K562 (cell line): ENCODE results near the gene PSME1. TPM values are rescaled to one million over a fixed set of nuclear protein-coding genes. Genes with fewer than 3 reads are reported as not detected.
A peak's percentile ranks its signal among the peaks of the same experiment; 100 is the strongest.

Source experiments
- CCNT2 ChIP-seq: IDR thresholded peaks from 2 replicates; pipeline ENCODE4 v1.6.1; 2011; ENCODE audit warnings: borderline replicate concordance, low read depth, mild to moderate bottlenecking, moderate library complexity, mixed read lengths, low read length; ENCODE audit not compliant: insufficient read length; ENCODE audit errors: extremely low read depth
- E2F5 ChIP-seq: sonication (generic); formaldehyde crosslinking; IDR thresholded peaks from 2 replicates; pipeline ENCODE4 v1.8.0; 2022; ENCODE audit warnings: mild to moderate bottlenecking, missing genetic modification reagents
- FOXK1 ChIP-seq: sonication (generic); formaldehyde crosslinking; IDR thresholded peaks from 2 replicates; pipeline ENCODE4 v1.8.0; 2022; ENCODE audit warnings: missing genetic modification reagents, mild to moderate bottlenecking, borderline replicate concordance
- GATA2 ChIP-seq: sonication (generic); formaldehyde crosslinking; IDR thresholded peaks from 2 replicates; pipeline ENCODE4 v1.4.0; 2020; ENCODE audit warnings: mild to moderate bottlenecking, missing genetic modification reagents
- HDAC3 ChIP-seq: fragments of 450-650 bp; IDR thresholded peaks from 2 replicates; pipeline ENCODE4 v1.6.1; 2018; ENCODE audit warnings: borderline replicate concordance, mild to moderate bottlenecking, moderate library complexity; ENCODE audit not compliant: partially characterized antibody
- IRF1 ChIP-seq: sonication (generic); formaldehyde crosslinking; IDR thresholded peaks from 2 replicates; pipeline ENCODE4 v1.8.0; 2022; ENCODE audit warnings: missing genetic modification reagents, mild to moderate bottlenecking, borderline replicate concordance
- MNT ChIP-seq, 2 experiments: fragments of 450-650 bp; conservative IDR thresholded peaks; 2 replicates each; pipeline ENCODE4 v1.6.1; 2017; ENCODE audit warnings: mild to moderate bottlenecking in 2 of 2, moderate library complexity in 2 of 2
- RBM25 ChIP-seq: fragments of 200-400 bp; formaldehyde crosslinking; IDR thresholded peaks from 2 replicates; pipeline ENCODE4 v1.6.1; 2018; ENCODE audit warnings: low read length, low read depth, moderate library complexity; ENCODE audit not compliant: severe bottlenecking
- ZNF146 ChIP-seq: IDR thresholded peaks from one replicate; pipeline ENCODE4 v1.6.1; 2018; ENCODE audit warnings: missing compliant biosample characterization; ENCODE audit not compliant: unreplicated experiment
- ZNF778 ChIP-seq: fragments of 450-650 bp; formaldehyde crosslinking; IDR thresholded peaks from 2 replicates; pipeline ENCODE4 v1.4.0; 2020; ENCODE audit warnings: mild to moderate bottlenecking, moderate library complexity
- polyA plus RNA-seq, 8 experiments: library from polyadenylated mRNA; depleted of rRNA in 4 of 8; stranded (reverse) in 5 of 8; unstranded in 3 of 8; fragments of >200 nt; fragmentation: Nextera tagmentation in 2 of 8; fragmentation: Illumina TruSeq in 1 of 8; extraction: Ambion mirVana in 2 of 8; extraction: Trizol in 1 of 8; gene quantifications; 2 replicates each; pipeline versions ENCODE4 v1.2.1 to v1.2.3, GENCODE V29; 2011 to 2014; ENCODE audit warnings: inconsistent platforms in 1 of 8, missing spikeins in 1 of 8
- total RNA-seq, 7 experiments: library from RNA; depleted of rRNA in 6 of 7; stranded (reverse); fragments of >200 nt in 6 of 7; fragmentation: Illumina TruSeq in 2 of 7; extraction: Trizol in 2 of 7; gene quantifications; 2 replicates each; pipeline versions ENCODE4 v1.2.1 to v1.2.3, GENCODE V29; 2011 to 2021; ENCODE audit warnings: low replicate concordance in 1 of 7
- TF ChIP-seq, protein P1 (sequence below): fragments of 450-650 bp; IDR thresholded peaks from 2 replicates; pipeline ENCODE4 v1.6.1; 2016; ENCODE audit warnings: low read depth
- TF ChIP-seq, protein P2 (sequence below): fragments of 250-450 bp; sonication (Bioruptor Pico); IDR thresholded peaks from 2 replicates; pipeline ENCODE4 v1.8.0; 2021; ENCODE audit warnings: borderline replicate concordance, mild to moderate bottlenecking, moderate library complexity; ENCODE audit not compliant: poor library complexity, severe bottlenecking

The PSME1 gene
- total and polyA plus RNA-seq, 9 of the 15 experiments (the other 6 are each of a cell fraction or from before 2014, with no cell fraction given): 20.3 to 180 (median 67.5) TPM

DNA sequence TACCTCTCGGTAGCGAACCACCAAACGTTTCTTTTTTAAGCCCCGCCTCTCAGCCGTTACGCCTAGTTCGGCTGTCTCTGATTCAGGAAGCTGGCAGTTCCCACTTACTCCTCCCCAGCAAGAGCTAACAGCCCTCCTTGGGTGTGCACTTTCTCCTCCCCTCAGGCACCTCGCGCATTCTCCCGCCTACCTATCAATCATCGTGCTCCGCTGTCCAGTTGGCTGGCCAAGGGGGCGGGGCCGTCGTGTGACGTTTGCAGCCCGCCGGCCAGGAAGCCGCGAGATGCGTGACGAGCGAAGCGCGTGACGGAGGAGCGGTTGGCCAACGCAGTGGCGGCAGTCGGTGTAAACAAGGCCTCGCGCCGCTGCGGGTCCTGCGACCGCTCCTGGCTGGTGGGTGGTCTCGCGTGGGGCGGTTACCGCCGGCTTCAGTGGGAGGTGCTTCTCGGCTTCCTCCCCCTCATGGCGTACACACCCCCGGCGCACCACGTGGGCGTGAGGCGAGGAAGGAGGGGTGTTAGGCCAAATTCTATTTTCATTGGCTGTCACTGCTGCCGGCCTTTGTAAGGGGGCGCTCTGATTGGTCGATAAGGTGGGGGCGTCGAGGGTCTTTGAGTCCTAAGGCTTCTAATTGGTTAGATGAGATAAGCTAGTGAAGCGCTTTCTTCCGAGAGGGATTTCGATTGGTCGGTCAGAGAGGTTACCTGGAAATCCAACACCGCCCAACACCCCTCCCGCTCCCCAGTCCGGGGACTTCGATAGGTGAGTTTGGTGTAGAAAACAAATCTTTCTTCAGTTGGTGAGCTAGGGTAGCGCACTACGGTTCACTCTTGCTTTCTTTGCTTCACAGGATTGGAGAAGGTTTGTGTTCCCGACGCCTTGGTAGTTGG lies 21.2 kb upstream of the PSME1 start, which contains the start of the genes DCAF11 and NRL (continued):
- TF ChIP-seq, protein P1, sequence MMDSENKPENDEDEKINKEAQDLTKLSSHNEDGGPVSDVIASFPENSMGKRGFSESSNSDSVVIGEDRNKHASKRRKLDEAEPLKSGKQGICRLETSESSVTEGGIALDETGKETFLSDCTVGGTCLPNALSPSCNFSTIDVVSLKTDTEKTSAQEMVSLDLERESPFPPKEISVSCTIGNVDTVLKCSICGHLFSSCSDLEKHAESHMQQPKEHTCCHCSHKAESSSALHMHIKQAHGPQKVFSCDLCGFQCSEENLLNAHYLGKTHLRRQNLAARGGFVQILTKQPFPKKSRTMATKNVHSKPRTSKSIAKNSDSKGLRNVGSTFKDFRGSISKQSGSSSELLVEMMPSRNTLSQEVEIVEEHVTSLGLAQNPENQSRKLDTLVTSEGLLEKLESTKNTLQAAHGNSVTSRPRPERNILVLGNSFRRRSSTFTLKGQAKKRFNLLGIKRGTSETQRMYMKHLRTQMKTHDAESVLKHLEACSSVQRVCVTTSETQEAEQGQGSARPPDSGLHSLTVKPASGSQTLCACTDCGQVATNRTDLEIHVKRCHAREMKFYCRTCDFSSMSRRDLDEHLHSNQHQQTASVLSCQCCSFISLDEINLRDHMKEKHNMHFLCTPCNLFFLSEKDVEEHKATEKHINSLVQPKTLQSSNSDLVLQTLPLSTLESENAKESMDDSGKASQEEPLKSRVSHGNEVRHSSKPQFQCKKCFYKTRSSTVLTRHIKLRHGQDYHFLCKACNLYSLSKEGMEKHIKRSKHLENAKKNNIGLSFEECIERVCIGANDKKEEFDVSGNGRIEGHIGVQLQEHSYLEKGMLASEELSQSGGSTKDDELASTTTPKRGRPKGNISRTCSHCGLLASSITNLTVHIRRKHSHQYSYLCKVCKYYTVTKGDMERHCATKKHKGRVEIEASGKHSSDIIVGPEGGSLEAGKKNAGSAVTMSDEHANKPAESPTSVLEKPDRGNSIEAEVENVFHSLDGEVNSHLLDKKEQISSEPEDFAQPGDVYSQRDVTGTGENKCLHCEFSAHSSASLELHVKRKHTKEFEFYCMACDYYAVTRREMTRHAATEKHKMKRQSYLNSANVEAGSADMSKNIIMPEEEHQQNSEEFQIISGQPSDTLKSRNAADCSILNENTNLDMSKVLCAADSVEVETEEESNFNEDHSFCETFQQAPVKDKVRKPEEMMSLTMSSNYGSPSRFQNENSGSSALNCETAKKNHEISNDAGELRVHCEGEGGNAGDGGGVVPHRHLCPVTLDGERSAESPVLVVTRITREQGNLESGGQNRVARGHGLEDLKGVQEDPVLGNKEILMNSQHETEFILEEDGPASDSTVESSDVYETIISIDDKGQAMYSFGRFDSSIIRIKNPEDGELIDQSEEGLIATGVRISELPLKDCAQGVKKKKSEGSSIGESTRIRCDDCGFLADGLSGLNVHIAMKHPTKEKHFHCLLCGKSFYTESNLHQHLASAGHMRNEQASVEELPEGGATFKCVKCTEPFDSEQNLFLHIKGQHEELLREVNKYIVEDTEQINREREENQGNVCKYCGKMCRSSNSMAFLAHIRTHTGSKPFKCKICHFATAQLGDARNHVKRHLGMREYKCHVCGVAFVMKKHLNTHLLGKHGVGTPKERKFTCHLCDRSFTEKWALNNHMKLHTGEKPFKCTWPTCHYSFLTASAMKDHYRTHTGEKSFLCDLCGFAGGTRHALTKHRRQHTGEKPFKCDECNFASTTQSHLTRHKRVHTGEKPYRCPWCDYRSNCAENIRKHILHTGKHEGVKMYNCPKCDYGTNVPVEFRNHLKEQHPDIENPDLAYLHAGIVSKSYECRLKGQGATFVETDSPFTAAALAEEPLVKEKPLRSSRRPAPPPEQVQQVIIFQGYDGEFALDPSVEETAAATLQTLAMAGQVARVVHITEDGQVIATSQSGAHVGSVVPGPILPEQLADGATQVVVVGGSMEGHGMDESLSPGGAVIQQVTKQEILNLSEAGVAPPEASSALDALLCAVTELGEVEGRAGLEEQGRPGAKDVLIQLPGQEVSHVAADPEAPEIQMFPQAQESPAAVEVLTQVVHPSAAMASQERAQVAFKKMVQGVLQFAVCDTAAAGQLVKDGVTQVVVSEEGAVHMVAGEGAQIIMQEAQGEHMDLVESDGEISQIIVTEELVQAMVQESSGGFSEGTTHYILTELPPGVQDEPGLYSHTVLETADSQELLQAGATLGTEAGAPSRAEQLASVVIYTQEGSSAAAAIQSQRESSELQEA: no peak
- TF ChIP-seq RBM25: peak; percentile 77
- no peak for TF ChIP-seq E2F5
- TF ChIP-seq ZNF778 (CRISPR knock-in tag): no peak
- no peak for TF ChIP-seq IRF1 (CRISPR knock-in tag)
- TF ChIP-seq, protein P2, sequence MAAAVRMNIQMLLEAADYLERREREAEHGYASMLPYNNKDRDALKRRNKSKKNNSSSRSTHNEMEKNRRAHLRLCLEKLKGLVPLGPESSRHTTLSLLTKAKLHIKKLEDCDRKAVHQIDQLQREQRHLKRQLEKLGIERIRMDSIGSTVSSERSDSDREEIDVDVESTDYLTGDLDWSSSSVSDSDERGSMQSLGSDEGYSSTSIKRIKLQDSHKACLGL: peak; percentile 80
- peak; percentile 96 for TF ChIP-seq FOXK1 (CRISPR knock-in tag)
- TF ChIP-seq MNT (conservative IDR thresholded peaks at IDR 0.05): peak; percentile 100
- TF ChIP-seq HDAC3: peak; percentile 84
- peak; percentile 52 for TF ChIP-seq CCNT2
- TF ChIP-seq GATA2: no peak
- no peak for TF ChIP-seq ZNF146 (CRISPR knock-in tag)
